Activated CD4-positive, alpha-beta T cell treated with anti-CD3 and anti-CD28 coated beads for 36 hours (primary cell): ENCODE data around the gene POPDC3. TPM values are rescaled to one million over a fixed set of nuclear protein-coding genes. Genes with fewer than 3 reads are reported as not detected.
"Not testable (repeated sequence)": the region's sequence is repeated elsewhere in the genome, so short reads cannot be mapped to it uniquely, and the experiment has no call there.

Experiments
- ATAC-seq: fragments of 200-7000 bp; cut with Tn5 transposase; one replicate; pipeline ENCODE4 v1.10.0; 2021; ENCODE audit warnings: mild to moderate bottlenecking, moderate library complexity
- CTCF ChIA-PET: fragments of 350-600 bp; sonication (Branson Sonifier 250); formaldehyde crosslinking; loops from one replicate; lab custom pipeline; 2021; ENCODE audit warnings: antibody characterized with exemption; lab: Charles Lee
- POLR2A ChIA-PET: fragments of 350-600 bp; sonication (Branson Sonifier 250); formaldehyde crosslinking; loops from one replicate; lab custom pipeline; 2021; ENCODE audit warnings: antibody characterized with exemption, inconsistent platforms; lab: Charles Lee
- DNase-seq: peaks from one replicate; pipeline ENCODE4 v3.0.0-alpha.2; 2020
- H3K27ac Mint-ChIP-seq: one replicate; pipeline ENCODE4 v1.8.0; 2021; ENCODE audit warnings: mixed read lengths
- H3K27me3 Mint-ChIP-seq: one replicate; pipeline ENCODE4 v1.8.0; 2021; ENCODE audit warnings: mixed read lengths
- H3K36me3 Mint-ChIP-seq: one replicate; pipeline ENCODE4 v1.8.0; 2021; ENCODE audit warnings: low read depth, mixed read lengths
- H3K4me1 Mint-ChIP-seq: one replicate; pipeline ENCODE4 v1.8.0; 2021; ENCODE audit warnings: mixed read lengths
- H3K4me3 Mint-ChIP-seq: one replicate; pipeline ENCODE4 v1.8.0; 2021; ENCODE audit warnings: mild to moderate bottlenecking, moderate library complexity, mixed read lengths
- H3K9me3 Mint-ChIP-seq: one replicate; pipeline ENCODE4 v1.8.0; 2021; ENCODE audit warnings: low read depth, mixed read lengths
- intact Hi-C, 2 experiments: fragments of 100-400 bp; cut with DNase I in 1 of 2; cut with micrococcal nuclease in 1 of 2; formaldehyde crosslinking; loops; one replicate each; pipeline versions ENCODE4 v1.14.2 to v1.15.1; 2022 to 2024; cut with DNase I, micrococcal nuclease
- total RNA-seq, 2 experiments: library from RNA; stranded (reverse); gene quantifications; one replicate each; pipeline ENCODE4 v1.2.3, GENCODE V29; 2021

POPDC3 gene
- not detected for total RNA-seq

GRCh38 chr6:105179244-105180065, at the start of gene POPDC3:
TSS of gene POPDC3 (minus strand) at chr6:105180014. CDS start at chr6:105161909, 18,105 bp downstream.
- Mint-ChIP-seq H3K27me3 (peaks cover 38% of the 10 kb centered on the region), H3K4me1 (peaks cover 2% of the 10 kb centered on the region), H3K36me3 (no peaks in the 10 kb centered on the region), H3K9me3 (no peaks in the 10 kb centered on the region), H3K27ac (no peak within 1 kb of the TSS), H3K4me3 (no peak within 1 kb of the TSS)
- DNase-seq = peak; percentile 11
- ATAC-seq = peak; percentile 33
- intact Hi-C loops = no loop called here
- CTCF ChIA-PET = no interaction called here
- POLR2A ChIA-PET = no interaction called here

- intact Hi-C loops = no loop called here
- H3K4me1 Mint-ChIP-seq = no peaks in the 10 kb centered on the region
- ChIA-PET CTCF (no interaction called here), POLR2A (no interaction called here)
- no peak overlapping the region for H3K4me3 Mint-ChIP-seq
- no peak overlapping the region for H3K27ac Mint-ChIP-seq
- DNase-seq = no peak
- H3K27me3 Mint-ChIP-seq = peaks cover 23% of the 10 kb centered on the region
- H3K36me3 Mint-ChIP-seq = no peaks in the 10 kb centered on the region
- ATAC-seq = no peak
- peaks cover 2% of the 10 kb centered on the region for H3K9me3 Mint-ChIP-seq
Measured at GRCh38 chr6:105227295-105227767, 47.5 kb upstream of the POPDC3 start.

GRCh38 chr6:105226598-105227294, 46.9 kb upstream of the POPDC3 start:
- H3K9me3 Mint-ChIP-seq = peaks cover 2% of the 10 kb centered on the region
- CTCF ChIA-PET = interaction anchor here (0.7 kb wide), 1 partner anchor 10 kb away, joined by 3 read pairs; no protein-coding TSS in a partner anchor
- no peak overlapping the region for H3K4me3 Mint-ChIP-seq
- no peak overlapping the region for H3K27ac Mint-ChIP-seq
- H3K4me1 Mint-ChIP-seq = no peaks in the 10 kb centered on the region
- peaks cover 22% of the 10 kb centered on the region for H3K27me3 Mint-ChIP-seq
- ATAC-seq (no peak), DNase-seq (no peak)
- H3K36me3 Mint-ChIP-seq = no peaks in the 10 kb centered on the region
- POLR2A ChIA-PET = no interaction called here
- intact Hi-C loops = no loop called here

- Mint-ChIP-seq H3K27ac (no peak overlapping the region), H3K4me1 (no peaks in the 10 kb centered on the region), H3K27me3 (peaks cover 12% of the 10 kb centered on the region), H3K9me3 (no peaks in the 10 kb centered on the region), H3K36me3 (no peaks in the 10 kb centered on the region), H3K4me3 (no peak overlapping the region)
- DNase-seq = no peak
- no peak for ATAC-seq
- ChIA-PET CTCF (no interaction called here), POLR2A (interaction anchor here (0.7 kb wide), 1 partner anchor 21 kb away, joined by 3 read pairs; no protein-coding TSS in a partner anchor)
- intact Hi-C loops = no loop called here
Measured at GRCh38 chr6:105223242-105223641, 43.4 kb upstream of the POPDC3 start.

- CTCF ChIA-PET = interaction anchor here (0.6 kb wide), 2 partner anchors 429 to 1176 kb away, joined by 3 read pairs; no protein-coding TSS in a partner anchor
- POLR2A ChIA-PET = not testable (repeated sequence)
Measured at GRCh38 chr6:105221219-105221618, 41.4 kb upstream of the POPDC3 start.

GRCh38 chr6:105220186-105220585, 40.4 kb upstream of the POPDC3 start:
- no peaks in the 10 kb centered on the region for H3K36me3 Mint-ChIP-seq
- intact Hi-C loops = no loop called here
- no peak for ATAC-seq
- DNase-seq = no peak
- H3K4me3 Mint-ChIP-seq = no peak overlapping the region
- H3K27me3 Mint-ChIP-seq = peaks cover 12% of the 10 kb centered on the region
- no peak overlapping the region for H3K27ac Mint-ChIP-seq
- CTCF ChIA-PET = no interaction called here
- H3K4me1 Mint-ChIP-seq = no peaks in the 10 kb centered on the region
- POLR2A ChIA-PET = no interaction called here
- no peaks in the 10 kb centered on the region for H3K9me3 Mint-ChIP-seq

More at GRCh38 chr6:105221219-105221618, 41.4 kb upstream of the POPDC3 start:
- H3K27me3 Mint-ChIP-seq, H3K4me1 Mint-ChIP-seq, H3K9me3 Mint-ChIP-seq, intact Hi-C loops, DNase-seq, H3K27ac Mint-ChIP-seq, H3K4me3 Mint-ChIP-seq, H3K36me3 Mint-ChIP-seq, ATAC-seq: not testable (repeated sequence)

- intact Hi-C loops, ATAC-seq, H3K9me3 Mint-ChIP-seq, H3K4me3 Mint-ChIP-seq, DNase-seq, H3K36me3 Mint-ChIP-seq, H3K27me3 Mint-ChIP-seq, H3K4me1 Mint-ChIP-seq, POLR2A ChIA-PET, CTCF ChIA-PET, H3K27ac Mint-ChIP-seq: not testable (repeated sequence)
Measured at GRCh38 chr6:105219218-105219617, 39.4 kb upstream of the POPDC3 start.

GRCh38 chr6:105215506-105215905, 35.7 kb upstream of the POPDC3 start:
- ChIA-PET POLR2A (no interaction called here), CTCF (no interaction called here)
- intact Hi-C loops = no loop called here
- Mint-ChIP-seq H3K27ac (no peak overlapping the region), H3K27me3 (peaks cover 7% of the 10 kb centered on the region), H3K9me3 (no peaks in the 10 kb centered on the region), H3K4me1 (peaks cover 8% of the 10 kb centered on the region), H3K36me3 (no peaks in the 10 kb centered on the region), H3K4me3 (no peak overlapping the region)
- DNase-seq (no peak), ATAC-seq (no peak)

- ChIA-PET POLR2A (no interaction called here), CTCF (no interaction called here)
- intact Hi-C loops = no loop called here
- DNase-seq (no peak), ATAC-seq (no peak)
- H3K36me3 Mint-ChIP-seq = no peaks in the 10 kb centered on the region
- H3K4me3 Mint-ChIP-seq = no peak overlapping the region
- peaks cover 8% of the 10 kb centered on the region for H3K4me1 Mint-ChIP-seq
- H3K27me3 Mint-ChIP-seq = peaks cover 11% of the 10 kb centered on the region
- H3K9me3 Mint-ChIP-seq = no peaks in the 10 kb centered on the region
- no peak overlapping the region for H3K27ac Mint-ChIP-seq
Measured at GRCh38 chr6:105214668-105215067, 34.9 kb upstream of the POPDC3 start.

- H3K36me3 Mint-ChIP-seq = no peaks in the 10 kb centered on the region
- ATAC-seq (no peak), DNase-seq (no peak)
- intact Hi-C loops = no loop called here
- H3K27ac Mint-ChIP-seq = no peak overlapping the region
- no peaks in the 10 kb centered on the region for H3K9me3 Mint-ChIP-seq
- H3K4me1 Mint-ChIP-seq = peaks cover 8% of the 10 kb centered on the region
- ChIA-PET CTCF (no interaction called here), POLR2A (no interaction called here)
- peaks cover 16% of the 10 kb centered on the region for H3K27me3 Mint-ChIP-seq
- no peak overlapping the region for H3K4me3 Mint-ChIP-seq
Measured at GRCh38 chr6:105213272-105213671, 33.5 kb upstream of the POPDC3 start.

GRCh38 chr6:105212587-105212986, 32.8 kb upstream of the POPDC3 start:
- POLR2A ChIA-PET = no interaction called here
- H3K9me3 Mint-ChIP-seq = no peaks in the 10 kb centered on the region
- intact Hi-C loops = no loop called here
- no peaks in the 10 kb centered on the region for H3K36me3 Mint-ChIP-seq
- peaks cover 8% of the 10 kb centered on the region for H3K4me1 Mint-ChIP-seq
- H3K27me3 Mint-ChIP-seq = peaks cover 16% of the 10 kb centered on the region
- CTCF ChIA-PET = interaction anchor here (0.7 kb wide), 1 partner anchor 32 kb away, joined by 3 read pairs; no protein-coding TSS in a partner anchor
- H3K27ac Mint-ChIP-seq = no peak overlapping the region
- H3K4me3 Mint-ChIP-seq = no peak overlapping the region
- ATAC-seq = peak; percentile 73
- peak; percentile 24 for DNase-seq
